22Rv1 (cell line): ENCODE data around the gene THOC5.

Experiments used
- ZFX ChIP-seq: fragments of 450-650 bp; IDR thresholded peaks from 2 replicates; pipeline ENCODE4 v1.6.1; 2017; ENCODE audit warnings: antibody characterized with exemption, borderline replicate concordance
- TF ChIP-seq, protein P1 (sequence below): fragments of 450-650 bp; IDR thresholded peaks from 2 replicates; pipeline ENCODE4 v1.5.1; 2017; ENCODE audit warnings: mild to moderate bottlenecking

GRCh38 chr22:29473001-29473400, 80.6 kb downstream of the THOC5 start:
- TF ChIP-seq, protein P1, sequence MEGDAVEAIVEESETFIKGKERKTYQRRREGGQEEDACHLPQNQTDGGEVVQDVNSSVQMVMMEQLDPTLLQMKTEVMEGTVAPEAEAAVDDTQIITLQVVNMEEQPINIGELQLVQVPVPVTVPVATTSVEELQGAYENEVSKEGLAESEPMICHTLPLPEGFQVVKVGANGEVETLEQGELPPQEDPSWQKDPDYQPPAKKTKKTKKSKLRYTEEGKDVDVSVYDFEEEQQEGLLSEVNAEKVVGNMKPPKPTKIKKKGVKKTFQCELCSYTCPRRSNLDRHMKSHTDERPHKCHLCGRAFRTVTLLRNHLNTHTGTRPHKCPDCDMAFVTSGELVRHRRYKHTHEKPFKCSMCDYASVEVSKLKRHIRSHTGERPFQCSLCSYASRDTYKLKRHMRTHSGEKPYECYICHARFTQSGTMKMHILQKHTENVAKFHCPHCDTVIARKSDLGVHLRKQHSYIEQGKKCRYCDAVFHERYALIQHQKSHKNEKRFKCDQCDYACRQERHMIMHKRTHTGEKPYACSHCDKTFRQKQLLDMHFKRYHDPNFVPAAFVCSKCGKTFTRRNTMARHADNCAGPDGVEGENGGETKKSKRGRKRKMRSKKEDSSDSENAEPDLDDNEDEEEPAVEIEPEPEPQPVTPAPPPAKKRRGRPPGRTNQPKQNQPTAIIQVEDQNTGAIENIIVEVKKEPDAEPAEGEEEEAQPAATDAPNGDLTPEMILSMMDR = no peak
- no peak for TF ChIP-seq ZFX
